H1 (cell line): Measurements from ENCODE around the gene RNF166. TPM values are rescaled to one million over a fixed set of nuclear protein-coding genes. Genes with fewer than 3 reads are reported as not detected.

Experiments used
- CTCF ChIA-PET: fragments of 300-600 bp; sonication (Branson Sonifier 250); formaldehyde crosslinking; loops from one replicate; lab custom pipeline; 2021; ENCODE audit not compliant: partially characterized antibody; lab: Charles Lee
- POLR2A ChIA-PET: fragments of 300-600 bp; sonication (Branson Sonifier 250); formaldehyde crosslinking; loops from one replicate; lab custom pipeline; 2021; ENCODE audit warnings: inconsistent platforms; ENCODE audit not compliant: partially characterized antibody; lab: Charles Lee
- DNase-seq, 2 experiments: peaks; one replicate each; pipeline versions ENCODE4 v3.0.0 to v3.0.0-alpha.2; 2010 to 2022; ENCODE audit warnings: low spot score in 2 of 2, low read depth in 1 of 2, mixed read lengths in 1 of 2
- FAIRE-seq: peaks from 2 replicates; lab custom pipeline; 2011; peaks lifted over from hg19 to GRCh38; lab: Jason Lieb, UNC
- H2AFZ ChIP-seq: 2 replicates; pipeline ENCODE4 v1.8.1; 2012; ENCODE audit warnings: low read length, inconsistent platforms
- H2AK5ac ChIP-seq: 2 replicates; pipeline ENCODE4 v1.6.1; 2013; ENCODE audit warnings: low read depth, low read length
- H2BK120ac ChIP-seq: replicated peaks from 2 replicates; pipeline ENCODE3; 2013; ENCODE audit warnings: low read depth, low read length, inconsistent platforms
- H2BK12ac ChIP-seq: 2 replicates; pipeline ENCODE4 v1.6.1; 2013; ENCODE audit warnings: low read depth, low read length
- H2BK15ac ChIP-seq: 2 replicates; pipeline ENCODE4 v1.6.1; 2013; ENCODE audit warnings: low read length
- H2BK20ac ChIP-seq: 2 replicates; pipeline ENCODE4 v1.6.1; 2013; ENCODE audit warnings: low read length
- H2BK5ac ChIP-seq: 2 replicates; pipeline ENCODE4 v1.6.1; 2013; ENCODE audit warnings: low read depth, low read length
- H3K14ac ChIP-seq: 2 replicates; pipeline ENCODE4 v1.6.1; 2013; ENCODE audit warnings: inconsistent platforms; ENCODE audit not compliant: insufficient read length
- H3K18ac ChIP-seq: 2 replicates; pipeline ENCODE4 v1.6.1; 2013; ENCODE audit warnings: low read length; ENCODE audit errors: extremely low read depth
- H3K23ac ChIP-seq: 2 replicates; pipeline ENCODE4 v1.6.1; 2013; ENCODE audit warnings: inconsistent platforms; ENCODE audit not compliant: insufficient read length
- H3K23me2 ChIP-seq: 2 replicates; pipeline ENCODE4 v1.6.1; 2013; ENCODE audit warnings: low read depth, low read length
- H3K27ac ChIP-seq: 2 replicates; pipeline ENCODE4 v1.6.1; 2011; ENCODE audit warnings: low read depth, low read length, inconsistent platforms
- H3K27me3 ChIP-seq, 4 experiments: replicated peaks in 1 of 4; 1 replicate in 1 of 4; 2 replicates in 3 of 4; pipeline versions ENCODE4 v1.6.1 to v1.8.1; 2011 to 2013; ENCODE audit warnings: low read length in 3 of 4, mild to moderate bottlenecking in 3 of 4, inconsistent platforms in 2 of 4, mixed read lengths in 2 of 4, moderate library complexity in 1 of 4; ENCODE audit not compliant: control insufficient read depth in 3 of 4, insufficient read depth in 3 of 4; ENCODE audit errors: extremely low read depth in 1 of 4
- H3K36me3 ChIP-seq, 4 experiments: 2 replicates each; pipeline versions ENCODE4 v1.6.1 to v1.8.1; 2011 to 2013; ENCODE audit warnings: mild to moderate bottlenecking in 4 of 4, low read length in 3 of 4, moderate library complexity in 2 of 4, control low read depth in 1 of 4, inconsistent platforms in 1 of 4; ENCODE audit not compliant: insufficient read depth in 4 of 4, control insufficient read depth in 2 of 4
- H3K4ac ChIP-seq: replicated peaks from 2 replicates; pipeline ENCODE3; 2013; ENCODE audit warnings: low read length, low read depth, mixed read lengths, inconsistent platforms; ENCODE audit not compliant: insufficient read length
- H3K4me1 ChIP-seq, 4 experiments: replicated peaks in 1 of 4; 1 replicate in 1 of 4; 2 replicates in 3 of 4; pipeline versions ENCODE4 v1.6.1 to v1.8.1; 2011 to 2013; ENCODE audit warnings: low read length in 3 of 4, inconsistent platforms in 2 of 4, mixed read lengths in 1 of 4; ENCODE audit not compliant: insufficient read depth in 4 of 4, control insufficient read depth in 3 of 4
- H3K4me2 ChIP-seq, 2 experiments: 2 replicates each; pipeline versions ENCODE4 v1.6.1 to v1.8.1; 2011 to 2013; ENCODE audit warnings: low read depth in 2 of 2, low read length in 2 of 2, control low read depth in 1 of 2, inconsistent platforms in 1 of 2, mild to moderate bottlenecking in 1 of 2; ENCODE audit not compliant: insufficient read depth in 1 of 2
- H3K4me3 ChIP-seq, 4 experiments: fragments of 200-600, 300-600 bp in 1 of 4; sonication (generic), shearing (Covaris generic), sonication (Bioruptor Twin) in 1 of 4; 2 replicates each; pipeline versions ENCODE4 v1.5.1 to v1.8.1; 2011 to 2016; ENCODE audit warnings: low read length in 4 of 4, low read depth in 3 of 4, control low read depth in 2 of 4, inconsistent platforms in 2 of 4, mild to moderate bottlenecking in 2 of 4, mixed read lengths in 1 of 4, moderate library complexity in 1 of 4; ENCODE audit not compliant: insufficient read depth in 2 of 4; ENCODE audit errors: extremely low read depth in 1 of 4
- H3K56ac ChIP-seq: replicated peaks from 2 replicates; pipeline ENCODE3; 2013; ENCODE audit warnings: low read depth, mild to moderate bottlenecking, mixed read lengths, low read length, inconsistent platforms; ENCODE audit not compliant: insufficient read length
- H3K79me1 ChIP-seq: 2 replicates; pipeline ENCODE4 v1.6.1; 2013; ENCODE audit warnings: low read depth, low read length, control low read depth
- H3K79me2 ChIP-seq, 2 experiments: 2 replicates each; pipeline versions ENCODE4 v1.6.1 to v1.8.1; 2012 to 2013; ENCODE audit warnings: low read length in 2 of 2, mild to moderate bottlenecking in 2 of 2, inconsistent platforms in 1 of 2; ENCODE audit not compliant: insufficient read depth in 2 of 2, control insufficient read depth in 1 of 2
- H3K9ac ChIP-seq, 4 experiments: replicated peaks in 1 of 4; 1 replicate in 1 of 4; 2 replicates in 3 of 4; pipeline versions ENCODE4 v1.6.1 to v1.8.1; 2011 to 2013; ENCODE audit warnings: low read depth in 3 of 4, low read length in 3 of 4, control low read depth in 2 of 4, mild to moderate bottlenecking in 2 of 4, moderate library complexity in 2 of 4, inconsistent platforms in 1 of 4; ENCODE audit errors: extremely low read depth in 1 of 4
- H3K9me3 ChIP-seq, 2 experiments: 2 replicates each; pipeline versions ENCODE4 v1.6.1 to v1.8.1; 2012 to 2013; ENCODE audit warnings: mild to moderate bottlenecking in 2 of 2, moderate library complexity in 2 of 2, control low read depth in 1 of 2, inconsistent platforms in 1 of 2, low read depth in 1 of 2, low read length in 1 of 2, mixed read lengths in 1 of 2; ENCODE audit not compliant: insufficient read depth in 2 of 2
- H4K20me1 ChIP-seq, 2 experiments: replicated peaks in 1 of 2; 2 replicates each; pipeline versions ENCODE3 to v1.8.1; 2011 to 2013; ENCODE audit warnings: inconsistent platforms in 2 of 2, low read length in 2 of 2, mild to moderate bottlenecking in 1 of 2; ENCODE audit not compliant: insufficient read depth in 2 of 2, control insufficient read depth in 1 of 2
- H4K5ac ChIP-seq: 2 replicates; pipeline ENCODE4 v1.6.1; 2013; ENCODE audit warnings: low read length, low read depth, mixed read lengths, inconsistent platforms; ENCODE audit not compliant: insufficient read length
- H4K8ac ChIP-seq: 2 replicates; pipeline ENCODE4 v1.8.0; 2013; ENCODE audit warnings: mild to moderate bottlenecking, moderate library complexity, low read length, inconsistent platforms; ENCODE audit not compliant: insufficient read depth; ENCODE audit errors: extremely low read depth
- H4K91ac ChIP-seq: replicated peaks from 2 replicates; pipeline ENCODE3; 2013; ENCODE audit warnings: low read length, mixed read lengths, inconsistent platforms; ENCODE audit not compliant: insufficient read length
- CEBPB ChIP-seq: IDR thresholded peaks from 2 replicates; pipeline ENCODE4 v1.6.1; 2012; ENCODE audit warnings: low read depth, low read length
- GTF2F1 ChIP-seq: IDR thresholded peaks from 2 replicates; pipeline ENCODE4 v1.6.1; 2012; ENCODE audit warnings: low read depth, low read length, improper control_type of control experiment, borderline replicate concordance
- POU5F1 ChIP-seq: IDR thresholded peaks from 2 replicates; pipeline ENCODE4 v1.6.1; 2011; ENCODE audit warnings: low read depth, mild to moderate bottlenecking, low read length, moderate library complexity
- RAD21 ChIP-seq, 2 experiments: IDR thresholded peaks in 1 of 2; conservative IDR thresholded peaks in 1 of 2; 2 replicates each; pipeline ENCODE4 v1.6.1; 2011; ENCODE audit warnings: low read depth in 2 of 2, low read length in 2 of 2, improper control_type of control experiment in 1 of 2, inconsistent platforms in 1 of 2, mild to moderate bottlenecking in 1 of 2, moderate library complexity in 1 of 2
- SIRT6 ChIP-seq: IDR thresholded peaks from one replicate; pipeline ENCODE4 v1.7.1; 2012; ENCODE audit warnings: low read length, inconsistent platforms
- SP2 ChIP-seq: IDR thresholded peaks from 2 replicates; pipeline ENCODE4 v1.6.1; 2012; ENCODE audit warnings: mild to moderate bottlenecking, low read length, inconsistent platforms
- YY1 ChIP-seq: IDR thresholded peaks from 2 replicates; pipeline ENCODE4 v1.6.1; 2011; ENCODE audit warnings: low read depth, mild to moderate bottlenecking, low read length
- WGBS, 2 experiments: shearing (Covaris generic) in 1 of 2; methylation state at CpG; one replicate each; pipeline versions ENCODE4 v1.1.6 to v1.1.7; 2013 to 2015; ENCODE audit warnings: low lambda C conversion rate in 2 of 2, mixed read lengths in 2 of 2, inconsistent platforms in 1 of 2, low coverage in 1 of 2, missing lambda C conversion rate in 1 of 2; ENCODE audit not compliant: insufficient replicate concordance in 2 of 2, insufficient coverage in 1 of 2, insufficient read length in 1 of 2; ENCODE audit errors: extremely low coverage in 1 of 2, missing lambda C conversion rate in 1 of 2; 5-methylcytosine and 5-hydroxymethylcytosine counted together
- polyA plus RNA-seq, 7 experiments: library from polyadenylated mRNA; depleted of rRNA in 3 of 7; stranded (reverse) in 5 of 7; unstranded in 2 of 7; fragments of >200 nt in 5 of 7; fragments of 200-250 nt in 2 of 7; gene quantifications; 1 replicate in 5 of 7; 2 replicates in 1 of 7; 4 replicates in 1 of 7; pipeline versions ENCODE4 v1.2.1 to v1.2.3, GENCODE V29; 2011 to 2013; ENCODE audit warnings: missing spikeins in 2 of 7, mixed read lengths in 2 of 7
- total RNA-seq: library from RNA; stranded (reverse); fragmentation: NEBNext Ultra II Directional; extraction: Animal tissue kit (Norgen Biotek cat#: 25700); gene quantifications from 2 replicates; pipeline ENCODE4 v1.2.1, GENCODE V29; 2021
- TF ChIP-seq, protein P1 (sequence below): IDR thresholded peaks from 2 replicates; pipeline ENCODE4 v1.6.1; 2012; ENCODE audit warnings: inconsistent platforms

RNF166 gene
- total and polyA plus RNA-seq, 2 of the 8 experiments (the other 6 are each of a cell fraction or from before 2014, with no cell fraction given): 29.8 to 31.2 TPM

DNA sequence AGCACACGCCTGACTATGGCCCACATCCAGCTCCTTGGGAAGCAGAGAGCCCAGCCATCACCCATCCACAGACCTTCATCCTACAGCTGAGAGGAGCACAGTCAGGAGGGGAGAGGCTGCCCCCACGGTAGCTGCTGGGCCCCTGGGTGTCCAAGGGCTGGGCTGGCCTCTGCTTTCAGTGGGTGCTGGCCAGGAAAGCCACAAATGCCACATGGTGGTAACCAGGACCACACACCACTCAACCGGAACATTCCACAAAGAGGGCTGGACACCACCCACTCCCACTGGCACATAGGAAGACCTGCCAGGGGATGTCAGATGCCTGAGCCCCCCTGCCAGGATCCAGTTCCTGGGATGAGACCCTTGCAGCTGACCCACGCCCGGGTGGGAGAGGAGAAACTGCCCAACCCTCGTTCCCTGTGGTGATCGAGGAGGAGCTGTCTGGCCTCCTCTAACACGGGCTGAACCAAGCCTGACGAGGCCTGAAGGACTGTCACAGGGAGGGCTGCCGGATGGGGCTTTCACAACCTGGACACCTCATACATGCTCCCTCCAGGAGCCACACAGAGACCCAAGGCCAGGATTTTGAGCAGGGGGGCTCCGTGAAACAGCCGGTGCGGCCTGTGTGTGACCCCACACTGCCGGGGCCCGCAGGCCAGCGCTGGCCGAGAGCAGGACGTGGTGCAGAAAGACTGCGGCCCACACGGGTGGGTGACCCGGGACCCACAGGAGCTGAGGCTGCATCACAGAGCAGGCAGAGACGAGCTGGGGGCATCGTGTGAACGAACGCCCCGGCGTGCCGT lies 48.1 kb upstream of the RNF166 start:
- Histone ChIP-seq H2BK15ac (peak overlapping the region; percentile 92; the same call in 1 of the 2 replicates), H3K79me2 (no peaks in the 10 kb centered on the region; a peak in 1 of 4 replicates), H4K91ac (peak overlapping the region; percentile 69), H3K27ac (no peak overlapping the region), H3K36me3 (no peaks in the 10 kb centered on the region), H3K4me2 (no peak overlapping the region), H3K9me3 (no peaks in the 10 kb centered on the region), H3K18ac (no peak overlapping the region; the same call in 1 of the 2 replicates), H3K23me2 (no peaks in the 10 kb centered on the region), H2AFZ (no peak overlapping the region), H3K14ac (no peak overlapping the region), H2AK5ac (no peak overlapping the region; the same call in 1 of the 2 replicates), H4K20me1 (peaks cover 0 to 2% of the 10 kb centered on the region in 2 experiments), H2BK12ac (peak overlapping the region; percentile 84; the same call in 1 of the 2 replicates), H3K4me3 (no peak overlapping the region), H3K27me3 (no peaks in the 10 kb centered on the region), H3K79me1 (no peaks in the 10 kb centered on the region; the same call in 1 of the 2 replicates), H3K4ac (peak overlapping the region; percentile 91), H4K8ac (peak overlapping the region; percentile 91), H3K56ac (no peak overlapping the region), H2BK5ac (peak overlapping the region; percentile 16; the same call in 1 of the 2 replicates), H3K9ac (no peak overlapping the region), H2BK20ac (0 out of 2 replicates have a peak overlapping the region, but pooled peaks have one; percentile 48), H3K4me1 (peaks cover 0 to 17% (median 5%) of the 10 kb centered on the region in 4 experiments; a peak in 3 of 7 replicates), H4K5ac (no peak overlapping the region), H2BK120ac (no peak overlapping the region)
- CTCF ChIA-PET: interaction anchor here (0.6 to 25.0 kb wide), 17 partner anchors 8 to 413 kb away, joined by 3 to 251 read pairs (median 4); no protein-coding TSS in a partner anchor
- 90% methylated on average over 25 of the region's 28 CpGs; no CpG with 5 or more reads in 1 of the 2 experiments for whole genome bisulfite sequencing, 2 experiments
- POLR2A ChIA-PET: interaction anchor here (1.0 to 2.9 kb wide), 5 partner anchors 9 to 56 kb away, joined by 3 to 13 read pairs (median 4); partner anchors contain the start of gene APRT
- FAIRE-seq (no peak), DNase-seq (no peak)
- TF ChIP-seq SP2 (no peak), GTF2F1 (no peak), SIRT6 (no peak), RAD21 (IDR thresholded peaks at IDR 0.05 in 1 of 2, conservative IDR thresholded peaks at IDR 0.05 in 1 of 2; ENCODE audit: low read depth in 2 of 2, low read length in 2 of 2) (no peak), CEBPB (no peak), POU5F1 (no peak), YY1 (no peak)
- TF ChIP-seq, protein P1, sequence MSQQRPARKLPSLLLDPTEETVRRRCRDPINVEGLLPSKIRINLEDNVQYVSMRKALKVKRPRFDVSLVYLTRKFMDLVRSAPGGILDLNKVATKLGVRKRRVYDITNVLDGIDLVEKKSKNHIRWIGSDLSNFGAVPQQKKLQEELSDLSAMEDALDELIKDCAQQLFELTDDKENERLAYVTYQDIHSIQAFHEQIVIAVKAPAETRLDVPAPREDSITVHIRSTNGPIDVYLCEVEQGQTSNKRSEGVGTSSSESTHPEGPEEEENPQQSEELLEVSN: no peak
- TF ChIP-seq, all 59 proteins: peak for 0
- no peak overlapping the region for H3K23ac ChIP-seq
